ACC112 (cell line): Measurements from ENCODE around the gene JPH3.

Experiments used
- H2AFZ ChIP-seq: fragments of 200-600 bp; sonication (generic); one replicate; pipeline ENCODE4 v1.6.0; 2017; ENCODE audit warnings: antibody characterized with exemption, low read length; ENCODE audit not compliant: unreplicated experiment
- H3K27ac ChIP-seq: fragments of 200-600 bp; sonication (generic); 2 replicates; pipeline ENCODE4 v1.5.1; 2014; ENCODE audit warnings: low read depth, mild to moderate bottlenecking, antibody characterized with exemption, low read length, moderate library complexity
- H3K27me3 ChIP-seq: fragments of 200-600 bp; sonication (generic); 2 replicates; pipeline ENCODE4 v1.6.1; 2014; ENCODE audit warnings: mild to moderate bottlenecking, antibody characterized with exemption, low read length, moderate library complexity, mixed read lengths; ENCODE audit not compliant: insufficient read depth
- H3K36me3 ChIP-seq: fragments of 200-600 bp; sonication (generic); 2 replicates; pipeline ENCODE4 v1.6.1; 2016; ENCODE audit warnings: mild to moderate bottlenecking, antibody characterized with exemption, low read length, moderate library complexity, mixed read lengths; ENCODE audit not compliant: insufficient read depth
- H3K4me1 ChIP-seq: fragments of 200-600 bp; sonication (generic); one replicate; pipeline ENCODE4 v1.6.1; 2016; ENCODE audit warnings: low read length, mixed read lengths; ENCODE audit not compliant: insufficient read depth, unreplicated experiment, control insufficient read depth
- H3K4me3 ChIP-seq: fragments of 200-600 bp; sonication (generic); 2 replicates; pipeline ENCODE4 v1.5.1; 2014; ENCODE audit warnings: mild to moderate bottlenecking, low read depth, low read length
- H3K79me2 ChIP-seq: fragments of 200-600 bp; sonication (generic); one replicate; pipeline ENCODE4 v1.6.0; 2016; ENCODE audit warnings: low read length; ENCODE audit not compliant: control insufficient read depth, unreplicated experiment, insufficient read depth

Gene JPH3

DNA sequence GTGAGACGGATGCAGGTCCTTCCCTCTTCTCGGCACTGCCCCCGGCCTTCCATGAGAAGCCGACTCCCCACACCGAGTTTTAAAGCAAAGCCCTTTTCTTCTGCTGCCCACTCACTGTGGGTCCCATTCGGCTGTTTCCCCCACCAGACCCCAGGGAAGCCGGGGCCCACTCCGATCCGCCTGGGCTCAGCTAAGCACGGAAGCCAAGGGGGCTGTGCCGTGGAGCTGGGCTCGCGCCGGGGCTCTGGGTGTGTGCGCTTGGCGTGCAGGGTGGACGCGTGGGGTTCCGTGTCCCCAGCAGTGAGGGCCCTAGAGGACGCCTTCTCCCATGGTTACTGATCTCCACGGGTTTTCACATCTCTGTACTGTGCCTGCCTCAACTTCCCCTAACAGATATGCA lies 94.9 kb downstream of the JPH3 start:
- H3K27ac ChIP-seq: no peak overlapping the region
- H3K36me3 ChIP-seq: no peaks in the 10 kb centered on the region

DNA sequence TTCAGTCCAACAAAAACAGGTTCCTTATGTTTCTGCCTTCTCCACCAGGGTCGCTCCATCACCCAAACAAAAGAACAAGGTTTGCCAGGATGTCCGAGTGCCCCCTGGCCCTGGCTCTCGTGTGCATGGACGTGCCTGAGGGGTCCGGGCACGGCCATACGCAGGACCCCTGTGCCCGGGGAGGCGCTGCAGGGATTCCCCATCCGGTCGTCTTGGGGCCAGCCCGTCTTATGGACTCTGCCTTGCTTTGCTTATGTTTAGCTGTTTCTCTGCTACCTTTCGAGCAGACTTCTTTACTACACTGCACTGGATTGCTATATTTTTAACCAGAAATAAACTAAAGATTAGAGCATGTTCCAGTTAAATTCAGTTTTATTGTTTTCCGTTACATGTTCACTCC lies 95.5 kb downstream of the JPH3 start:
- no peak overlapping the region for H3K27ac ChIP-seq
- no peaks in the 10 kb centered on the region for H3K36me3 ChIP-seq
- H2AFZ ChIP-seq: no peak overlapping the region
- H3K4me1 ChIP-seq: no peaks in the 10 kb centered on the region
- no peaks in the 10 kb centered on the region for H3K79me2 ChIP-seq
- H3K27me3 ChIP-seq: no peaks in the 10 kb centered on the region
- H3K4me3 ChIP-seq: no peak overlapping the region

More for the DNA sequence above, 94.9 kb downstream of the JPH3 start:
- no peaks in the 10 kb centered on the region for H3K27me3 ChIP-seq
- no peaks in the 10 kb centered on the region for H3K79me2 ChIP-seq
- no peak overlapping the region for H3K4me3 ChIP-seq
- H2AFZ ChIP-seq: no peak overlapping the region
- H3K4me1 ChIP-seq: no peaks in the 10 kb centered on the region

- H3K36me3 ChIP-seq: no peaks in the 10 kb centered on the region
- H2AFZ ChIP-seq: no peak overlapping the region
- no peak overlapping the region for H3K27ac ChIP-seq
- no peaks in the 10 kb centered on the region for H3K79me2 ChIP-seq
- no peaks in the 10 kb centered on the region for H3K27me3 ChIP-seq
- H3K4me1 ChIP-seq: no peaks in the 10 kb centered on the region
- no peak overlapping the region for H3K4me3 ChIP-seq
Measured at GRCh38 chr16:87698241-87698640, 95.9 kb downstream of the JPH3 start.

- no peaks in the 10 kb centered on the region for H3K4me1 ChIP-seq
- H3K36me3 ChIP-seq: no peaks in the 10 kb centered on the region
- H3K27ac ChIP-seq: no peak overlapping the region
- H2AFZ ChIP-seq: no peak overlapping the region
- no peaks in the 10 kb centered on the region for H3K27me3 ChIP-seq
- no peaks in the 10 kb centered on the region for H3K79me2 ChIP-seq
- H3K4me3 ChIP-seq: no peak overlapping the region
Measured at GRCh38 chr16:87698676-87699199, 96.4 kb downstream of the JPH3 start.

- Histone ChIP-seq H3K36me3 (no peaks in the 10 kb centered on the region), H3K27ac (no peak overlapping the region), H3K4me3 (no peak overlapping the region), H2AFZ (no peak overlapping the region), H3K79me2 (no peaks in the 10 kb centered on the region), H3K4me1 (no peaks in the 10 kb centered on the region), H3K27me3 (no peaks in the 10 kb centered on the region)
Measured at GRCh38 chr16:87700406-87701077, 98.2 kb downstream of the JPH3 start.

- Histone ChIP-seq H3K36me3 (no peaks in the 10 kb centered on the region), H3K4me1 (no peaks in the 10 kb centered on the region), H3K27ac (no peak overlapping the region)
Measured at GRCh38 chr16:87701078-87701460, 98.8 kb downstream of the JPH3 start.

GRCh38 chr16:87701505-87701921 lies 99.2 kb downstream of the JPH3 start:
- H2AFZ ChIP-seq: no peak overlapping the region
- no peaks in the 10 kb centered on the region for H3K36me3 ChIP-seq
- no peaks in the 10 kb centered on the region for H3K4me1 ChIP-seq
- H3K4me3 ChIP-seq: no peak overlapping the region
- no peaks in the 10 kb centered on the region for H3K27me3 ChIP-seq
- H3K27ac ChIP-seq: no peak overlapping the region
- H3K79me2 ChIP-seq: no peaks in the 10 kb centered on the region

More at GRCh38 chr16:87701078-87701460, 98.8 kb downstream of the JPH3 start:
- no peak overlapping the region for H2AFZ ChIP-seq
- no peak overlapping the region for H3K4me3 ChIP-seq
- no peaks in the 10 kb centered on the region for H3K79me2 ChIP-seq
- no peaks in the 10 kb centered on the region for H3K27me3 ChIP-seq

GRCh38 chr16:87702325-87702811 lies 100.1 kb downstream of the JPH3 start:
- H2AFZ ChIP-seq: no peak overlapping the region
- H3K4me3 ChIP-seq: no peak overlapping the region
- no peaks in the 10 kb centered on the region for H3K36me3 ChIP-seq
- H3K27ac ChIP-seq: no peak overlapping the region
- no peaks in the 10 kb centered on the region for H3K4me1 ChIP-seq
- no peaks in the 10 kb centered on the region for H3K27me3 ChIP-seq
- H3K79me2 ChIP-seq: no peaks in the 10 kb centered on the region

DNA sequence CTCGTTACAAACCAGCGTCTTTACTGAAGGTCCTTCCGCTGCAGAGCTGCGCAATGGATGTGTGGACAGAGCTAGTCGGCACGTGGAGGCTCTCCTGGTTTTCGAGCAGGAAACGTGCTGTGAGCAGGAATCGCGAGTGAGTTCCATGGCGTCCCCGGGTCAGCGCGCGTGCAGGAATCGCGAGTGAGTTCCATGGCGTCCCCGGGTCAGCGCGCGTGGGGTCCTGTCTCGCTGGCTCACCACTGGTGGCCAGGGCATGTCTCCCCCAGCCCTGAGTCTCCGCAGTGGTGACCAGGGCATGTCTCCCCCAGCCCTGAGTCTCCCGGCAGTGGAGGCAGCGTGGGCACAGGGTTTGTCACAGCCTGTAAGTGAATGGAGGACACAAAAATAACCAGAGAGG lies 100.8 kb downstream of the JPH3 start:
- H3K27me3 ChIP-seq: no peaks in the 10 kb centered on the region
- H3K4me1 ChIP-seq: no peaks in the 10 kb centered on the region
- H3K27ac ChIP-seq: no peak overlapping the region
- H3K36me3 ChIP-seq: no peaks in the 10 kb centered on the region
- H3K79me2 ChIP-seq: no peaks in the 10 kb centered on the region
- no peak overlapping the region for H3K4me3 ChIP-seq
- no peak overlapping the region for H2AFZ ChIP-seq

- no peak overlapping the region for H3K4me3 ChIP-seq
- no peaks in the 10 kb centered on the region for H3K79me2 ChIP-seq
- H3K4me1 ChIP-seq: no peaks in the 10 kb centered on the region
- H3K27me3 ChIP-seq: no peaks in the 10 kb centered on the region
- no peak overlapping the region for H3K27ac ChIP-seq
- no peak overlapping the region for H2AFZ ChIP-seq
- H3K36me3 ChIP-seq: no peaks in the 10 kb centered on the region
Measured at GRCh38 chr16:87703835-87704375, 101.6 kb downstream of the JPH3 start.

- H3K27me3 ChIP-seq: no peaks in the 10 kb centered on the region
- no peak overlapping the region for H3K4me3 ChIP-seq
- no peak overlapping the region for H2AFZ ChIP-seq
- H3K36me3 ChIP-seq: no peaks in the 10 kb centered on the region
- no peak overlapping the region for H3K27ac ChIP-seq
- H3K4me1 ChIP-seq: no peaks in the 10 kb centered on the region
- no peaks in the 10 kb centered on the region for H3K79me2 ChIP-seq
Measured at GRCh38 chr16:87704754-87705353, 102.5 kb downstream of the JPH3 start.
